NCI-H1930 (cell line): ENCODE data around the gene CLOCK.
"Not testable (repeated sequence)": the region's sequence is repeated elsewhere in the genome, so short reads cannot be mapped to it uniquely, and the experiment has no call there.

Experiments
- DNase-seq, 2 experiments: peaks; one replicate each; lab custom pipeline; 2025; lab: John Stamatoyannopoulos, UW

Gene CLOCK, protein sequence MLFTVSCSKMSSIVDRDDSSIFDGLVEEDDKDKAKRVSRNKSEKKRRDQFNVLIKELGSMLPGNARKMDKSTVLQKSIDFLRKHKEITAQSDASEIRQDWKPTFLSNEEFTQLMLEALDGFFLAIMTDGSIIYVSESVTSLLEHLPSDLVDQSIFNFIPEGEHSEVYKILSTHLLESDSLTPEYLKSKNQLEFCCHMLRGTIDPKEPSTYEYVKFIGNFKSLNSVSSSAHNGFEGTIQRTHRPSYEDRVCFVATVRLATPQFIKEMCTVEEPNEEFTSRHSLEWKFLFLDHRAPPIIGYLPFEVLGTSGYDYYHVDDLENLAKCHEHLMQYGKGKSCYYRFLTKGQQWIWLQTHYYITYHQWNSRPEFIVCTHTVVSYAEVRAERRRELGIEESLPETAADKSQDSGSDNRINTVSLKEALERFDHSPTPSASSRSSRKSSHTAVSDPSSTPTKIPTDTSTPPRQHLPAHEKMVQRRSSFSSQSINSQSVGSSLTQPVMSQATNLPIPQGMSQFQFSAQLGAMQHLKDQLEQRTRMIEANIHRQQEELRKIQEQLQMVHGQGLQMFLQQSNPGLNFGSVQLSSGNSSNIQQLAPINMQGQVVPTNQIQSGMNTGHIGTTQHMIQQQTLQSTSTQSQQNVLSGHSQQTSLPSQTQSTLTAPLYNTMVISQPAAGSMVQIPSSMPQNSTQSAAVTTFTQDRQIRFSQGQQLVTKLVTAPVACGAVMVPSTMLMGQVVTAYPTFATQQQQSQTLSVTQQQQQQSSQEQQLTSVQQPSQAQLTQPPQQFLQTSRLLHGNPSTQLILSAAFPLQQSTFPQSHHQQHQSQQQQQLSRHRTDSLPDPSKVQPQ

DNA sequence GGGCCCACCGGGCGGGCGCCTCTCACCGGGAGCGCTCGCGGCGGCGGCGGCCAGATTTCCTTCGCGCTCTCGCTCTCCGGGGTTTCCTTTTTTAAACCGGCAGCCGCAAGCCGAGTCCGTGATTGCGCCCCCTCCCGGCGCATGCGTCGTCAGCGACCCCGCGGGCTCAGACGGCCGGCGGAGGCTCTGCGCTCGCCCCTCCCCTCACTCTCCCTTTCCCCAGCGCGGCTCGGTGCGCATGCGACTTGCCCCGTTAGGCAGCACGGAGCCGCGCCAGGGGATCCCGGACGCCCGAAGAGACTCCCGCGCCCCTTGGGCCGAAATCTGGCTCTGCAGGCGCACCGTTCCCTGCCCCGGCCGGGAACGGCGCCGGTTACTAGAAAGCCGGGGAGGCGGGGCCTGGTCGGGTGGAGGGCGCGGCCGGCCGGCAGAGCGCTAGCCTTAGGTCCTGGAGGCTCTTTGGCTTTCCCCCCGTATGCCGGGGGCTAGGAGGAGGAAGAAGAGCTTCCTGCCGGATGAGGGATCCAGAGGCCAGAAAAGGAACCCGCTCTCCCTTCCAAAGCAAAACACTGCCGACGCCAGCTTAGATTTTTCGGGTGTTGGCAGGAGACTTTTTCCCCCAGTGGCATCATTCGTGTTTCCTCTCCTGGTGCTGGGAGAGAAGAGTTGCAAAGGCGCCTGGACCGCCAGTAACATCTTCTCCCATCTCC is at the start of gene CLOCK:
CLOCK (minus strand) TSS at position 154 of the 710 bp plus-strand sequence. CDS start 64,124 bp downstream, outside the sequence.
- peak; percentile 87 to 90 for DNase-seq

DNA sequence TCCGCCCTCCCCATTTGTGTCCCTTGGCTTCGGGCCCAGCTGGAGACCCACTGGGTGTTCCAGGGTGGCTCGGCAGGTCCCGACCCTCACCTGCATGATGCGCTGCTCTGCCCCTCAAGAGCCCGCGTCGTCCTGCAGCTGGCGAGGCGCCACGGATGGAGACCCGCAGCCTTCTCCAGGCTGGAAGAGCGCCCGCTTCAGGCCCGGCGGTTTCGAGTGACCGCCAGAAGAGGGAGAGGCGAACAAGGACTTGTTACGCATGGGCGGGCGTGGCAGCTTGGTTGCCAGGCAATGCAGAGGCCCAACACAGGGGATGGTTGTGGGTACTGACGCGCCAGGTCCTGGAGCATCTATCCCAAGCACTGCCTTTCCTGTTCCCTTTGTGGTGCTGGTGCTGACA is 45.3 kb upstream of the CLOCK start, which contains the start of gene PDCL2:
PDCL2 (minus strand) TSS at position 232 of the 400 bp plus-strand sequence; CDS start at position 96, 136 bp downstream.
- DNase-seq = no peak

DNA sequence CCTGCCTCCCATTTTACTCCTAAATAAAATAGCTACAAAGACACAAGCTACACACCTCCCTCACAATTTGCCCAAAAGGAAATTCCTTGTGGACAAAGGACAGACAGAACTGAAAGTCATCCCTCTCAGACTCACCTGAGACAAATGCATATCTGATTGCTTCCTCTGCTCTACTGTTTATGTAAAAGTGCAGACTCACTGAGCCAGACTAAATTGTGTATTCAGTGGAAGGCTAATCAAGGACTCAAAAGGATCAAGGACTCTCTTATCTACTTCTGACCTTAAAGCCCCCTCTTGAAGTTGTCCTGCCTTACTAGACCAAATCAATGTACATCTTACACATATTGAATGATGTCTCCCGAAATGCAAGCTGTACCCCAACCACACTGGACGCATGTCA is 41.5 kb upstream of the CLOCK start:
- no peak for DNase-seq

DNA sequence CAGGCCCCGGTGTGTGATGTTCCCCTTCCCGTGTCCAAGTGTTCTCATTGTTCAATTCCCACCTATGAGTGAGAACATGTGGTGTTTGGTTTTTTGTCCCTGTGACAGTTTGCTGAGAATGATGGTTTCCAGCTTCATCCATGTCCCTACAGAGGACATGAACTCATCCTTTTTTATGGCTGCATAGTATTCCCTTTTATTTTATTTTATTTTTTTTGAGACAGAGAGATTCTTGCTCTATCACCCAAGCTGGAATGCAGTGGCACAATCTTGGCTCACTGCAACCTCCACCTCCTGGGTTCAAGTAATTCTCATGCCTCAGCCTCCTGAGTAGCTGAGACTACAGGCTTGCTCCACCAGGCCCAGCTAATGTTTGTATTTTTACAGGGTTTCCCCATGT is 36.1 kb upstream of the CLOCK start:
- not testable (repeated sequence) for DNase-seq

DNA sequence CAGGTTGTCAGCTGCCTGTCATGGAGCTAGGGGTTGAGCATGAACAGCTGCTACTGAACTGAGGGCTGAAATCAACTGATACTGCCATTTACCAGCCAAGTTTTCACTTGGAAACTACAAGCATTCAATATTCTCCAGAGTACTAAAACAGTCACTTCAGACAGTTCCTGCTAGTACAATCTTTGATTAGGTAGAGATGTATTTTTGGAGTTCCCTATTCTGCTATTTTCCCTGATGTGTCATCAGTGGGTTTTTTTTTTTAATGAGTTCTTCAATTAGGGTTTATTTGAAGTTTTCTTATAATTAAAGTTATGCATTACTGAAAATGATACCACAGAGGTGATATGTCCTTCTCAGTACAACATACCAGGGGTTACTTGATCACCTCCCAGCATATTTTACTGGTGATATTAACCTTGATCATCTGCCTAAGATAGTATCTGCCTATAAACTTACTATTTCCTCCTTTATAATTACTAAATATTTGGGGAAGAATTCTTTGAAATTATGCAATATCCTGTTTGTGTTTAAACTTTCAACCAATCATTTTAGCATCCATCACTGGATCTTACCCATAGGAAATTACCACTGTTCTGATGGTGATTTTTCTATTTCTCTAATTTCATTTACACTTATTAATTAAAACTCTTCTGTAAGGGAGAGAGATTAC is 31.8 kb upstream of the CLOCK start:
- no peak for DNase-seq

DNA sequence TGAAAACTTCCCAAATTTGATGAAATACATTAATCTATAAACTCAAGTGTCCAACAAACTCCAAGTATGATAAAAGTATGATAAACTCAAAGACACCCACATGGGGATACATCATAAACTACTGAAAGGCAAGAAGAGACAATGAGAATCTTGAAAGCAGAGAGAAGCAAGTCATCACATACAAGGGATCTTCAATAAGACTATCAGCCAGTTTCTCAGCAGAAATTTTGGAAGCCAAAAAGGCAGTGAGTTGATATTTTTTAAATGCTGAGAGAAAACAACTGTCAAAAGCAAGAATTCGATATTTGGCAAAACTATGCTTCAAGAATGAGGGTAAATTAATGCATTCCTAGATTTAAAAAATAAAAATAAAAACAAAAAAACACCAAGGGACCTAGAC is 28.8 kb upstream of the CLOCK start:
- DNase-seq = no peak

DNA sequence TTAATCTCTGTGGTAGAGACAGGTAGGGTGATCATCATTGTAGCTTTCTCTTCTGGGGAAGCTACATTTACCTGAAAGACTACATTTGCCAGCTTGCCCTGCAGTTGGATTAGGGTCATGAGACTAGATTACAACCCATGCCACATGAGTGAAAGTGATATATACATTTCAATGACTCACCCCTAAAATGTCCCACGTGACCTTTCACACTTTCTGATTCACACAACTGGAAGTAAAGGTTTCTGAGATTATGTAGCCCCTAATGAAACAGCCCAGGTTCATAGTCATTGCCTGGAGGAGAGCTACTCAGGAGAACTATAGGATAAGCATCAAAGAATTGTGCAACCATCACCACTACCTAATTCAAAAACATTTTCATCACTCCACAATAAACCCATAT is 27.5 kb upstream of the CLOCK start:
- no peak for DNase-seq

DNA sequence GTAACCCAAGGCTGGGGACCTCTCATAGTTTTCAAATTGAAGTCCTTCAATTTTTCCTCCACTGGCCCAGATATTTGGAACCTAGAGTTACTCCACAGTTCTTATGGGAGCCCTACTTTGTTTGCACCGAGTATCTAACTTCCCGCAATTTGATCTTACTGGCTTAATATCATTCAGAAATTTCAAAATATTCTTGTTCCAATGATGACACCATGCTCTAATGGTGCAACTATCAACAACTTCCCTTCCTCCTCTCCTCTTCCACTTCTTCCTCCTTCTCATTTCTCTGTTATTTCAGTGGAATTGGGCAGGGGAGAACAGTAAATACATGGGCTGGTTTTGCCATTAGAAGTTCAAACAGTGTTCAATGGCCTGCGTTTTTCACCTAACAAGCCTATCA is 25.1 kb upstream of the CLOCK start:
- no peak for DNase-seq

DNA sequence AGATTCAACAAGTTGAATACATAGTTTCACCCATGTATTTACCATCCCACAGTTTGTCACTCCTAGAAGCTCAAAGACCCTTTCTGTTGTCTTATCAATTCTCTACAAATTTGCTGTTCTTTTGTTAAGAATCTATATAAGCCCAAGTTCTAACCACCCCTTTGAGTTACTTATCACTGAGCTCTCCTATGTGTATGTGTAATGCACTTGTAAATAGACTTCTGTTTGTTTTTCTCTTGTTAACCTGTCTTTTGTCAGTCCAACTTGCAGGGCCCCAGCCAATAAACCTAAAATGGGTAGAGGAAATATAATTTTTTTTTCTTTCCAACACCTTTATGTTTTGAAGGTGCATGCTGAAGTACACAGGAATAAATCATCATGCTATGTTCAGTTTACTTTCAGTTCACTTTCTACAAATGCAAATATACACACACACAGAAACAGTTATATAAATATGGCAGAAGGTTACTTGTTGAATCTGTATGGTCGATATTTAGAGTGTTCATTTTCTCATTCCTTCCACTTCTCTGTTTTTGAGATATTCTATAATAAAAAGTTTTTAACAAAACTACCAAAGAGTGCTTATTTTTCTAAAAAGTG is 22.3 kb upstream of the CLOCK start:
- DNase-seq = no peak

DNA sequence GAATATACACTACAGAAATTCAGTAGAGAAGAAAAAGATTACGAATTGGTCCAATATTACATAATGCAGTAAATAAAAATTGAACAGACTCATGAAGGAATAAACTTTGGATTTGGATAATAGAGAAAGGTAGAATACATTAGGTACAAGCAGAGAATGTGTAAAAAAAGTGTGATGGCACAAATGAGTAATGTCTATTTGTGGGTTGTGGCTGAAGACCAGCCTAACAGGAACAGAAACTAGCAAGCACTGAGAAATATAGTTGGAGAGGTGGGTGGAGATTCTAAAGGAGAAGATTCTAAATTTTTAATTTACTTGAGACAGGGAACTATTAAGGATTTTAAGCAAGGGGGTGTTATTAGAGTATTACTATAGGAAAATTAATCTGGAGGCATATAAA is 15.2 kb upstream of the CLOCK start:
- no peak for DNase-seq

DNA sequence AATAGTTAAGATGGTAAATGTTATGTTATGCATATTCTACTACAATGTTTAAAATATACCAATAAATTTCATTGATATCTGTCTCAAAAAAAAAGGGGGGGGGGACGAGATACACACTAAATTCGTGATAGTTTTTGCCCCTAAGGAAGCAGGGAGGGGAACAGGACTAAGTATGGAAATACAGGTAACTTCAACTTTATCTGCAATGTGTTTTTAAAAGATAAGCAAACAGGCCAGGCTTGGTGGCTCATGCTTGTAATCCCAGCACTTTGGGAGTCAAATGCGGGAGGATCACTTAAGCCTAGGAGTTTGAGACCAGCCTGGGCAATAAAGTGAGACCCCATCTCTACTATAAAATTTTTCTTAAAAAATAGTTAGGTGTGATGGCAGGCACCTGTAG is 13.4 kb upstream of the CLOCK start:
- no peak for DNase-seq

DNA sequence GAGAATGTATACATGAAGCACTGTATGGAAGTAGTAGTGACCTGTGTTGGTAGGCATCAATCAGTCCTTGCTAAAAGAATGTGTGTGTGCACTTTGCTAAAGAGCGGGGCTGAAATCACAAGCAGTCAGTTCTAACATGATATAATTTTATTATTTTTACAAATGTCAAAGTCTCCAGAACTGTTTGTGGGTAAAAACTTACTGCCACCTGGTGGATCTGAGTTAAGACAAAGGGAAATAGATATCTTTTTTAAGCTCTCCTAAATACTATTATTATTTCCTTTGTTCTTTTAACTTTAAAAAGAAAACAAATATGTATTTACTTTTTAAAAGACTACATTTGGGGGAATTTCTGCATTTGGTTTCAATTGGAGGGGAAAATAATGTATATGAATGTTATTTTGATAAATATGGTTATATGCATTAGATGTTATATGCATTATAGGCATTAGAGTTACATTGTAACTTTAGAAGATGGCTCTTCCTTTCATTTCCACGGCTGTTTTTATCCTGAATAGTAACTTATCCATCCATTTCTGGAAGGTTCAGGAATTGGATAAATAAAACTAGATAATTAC is 7.8 kb upstream of the CLOCK start:
- DNase-seq = no peak

DNA sequence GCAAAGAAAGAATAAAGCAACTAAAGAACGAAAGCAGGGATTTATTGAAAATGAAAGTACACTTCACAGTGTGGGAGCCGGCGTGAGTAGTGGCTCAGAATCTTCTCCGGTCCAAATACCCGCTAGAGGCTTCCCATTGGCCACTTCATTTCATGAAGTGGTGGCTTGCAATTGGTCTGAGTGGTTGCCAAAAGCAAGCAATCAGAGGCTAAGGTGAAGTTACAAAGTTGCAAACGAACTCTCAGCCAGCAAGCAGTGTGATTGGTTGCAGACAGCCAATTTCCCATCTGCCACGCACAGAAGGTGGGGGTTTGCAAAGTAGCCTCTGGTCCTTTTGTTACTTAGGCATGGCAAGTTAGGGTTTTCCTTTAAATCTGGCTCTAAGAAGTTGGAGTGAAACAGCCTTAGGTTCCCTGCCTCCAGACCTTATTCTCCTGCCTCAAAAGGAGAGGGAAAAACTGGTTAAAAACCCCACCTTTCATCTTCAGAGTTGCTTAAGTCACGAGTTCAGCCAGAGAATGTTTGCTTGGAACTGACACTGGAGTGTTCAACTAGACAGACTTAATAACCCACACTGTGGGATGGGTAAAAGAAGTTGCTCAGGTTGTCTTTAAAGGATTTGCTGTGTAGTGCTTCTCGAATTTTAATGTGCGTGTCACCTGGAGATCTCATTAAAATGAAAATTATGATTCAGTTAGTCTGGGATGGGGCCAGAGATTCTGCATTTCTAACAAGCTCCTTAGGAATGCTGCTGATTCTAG is 6.9 kb upstream of the CLOCK start:
- no peak for DNase-seq

DNA sequence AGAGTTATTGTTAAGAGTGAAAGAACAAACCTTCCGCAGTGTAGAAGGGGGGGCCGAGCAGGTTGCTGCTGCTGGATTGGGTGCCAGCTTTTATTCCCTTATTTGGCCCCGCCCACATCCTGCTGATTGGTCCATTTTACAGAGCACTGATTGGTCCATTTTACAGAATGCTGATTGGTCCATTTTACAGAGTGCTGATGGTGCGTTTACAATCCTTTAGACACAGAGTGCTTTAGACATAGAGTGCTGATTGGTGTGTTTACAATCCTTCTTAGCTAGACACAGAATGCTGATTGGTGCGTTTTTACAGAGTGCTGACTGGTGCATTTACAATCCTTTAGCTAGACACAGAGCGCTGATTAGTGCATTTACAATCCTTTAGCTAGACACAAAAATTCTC is 5.3 kb upstream of the CLOCK start:
- DNase-seq = not testable (repeated sequence)

DNA sequence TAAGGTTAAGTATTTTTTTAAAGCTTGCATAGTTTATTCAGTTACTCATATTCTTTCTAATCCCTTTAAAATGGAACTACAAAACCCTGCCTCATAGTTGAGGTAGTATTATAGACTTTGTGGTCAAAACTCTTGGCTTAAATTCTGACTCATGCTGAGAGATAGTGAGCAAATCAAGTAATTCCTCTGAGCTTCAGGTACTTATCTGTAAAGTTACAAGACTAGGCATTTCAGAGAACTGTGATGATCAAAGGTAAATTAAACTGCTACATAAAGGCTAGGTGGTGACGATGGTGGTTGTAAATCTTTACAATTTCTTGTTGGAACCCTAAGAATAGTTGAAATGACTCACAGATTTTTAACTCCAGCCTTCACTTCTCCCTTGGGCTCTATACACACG is 3.2 kb upstream of the CLOCK start:
- no peak for DNase-seq

DNA sequence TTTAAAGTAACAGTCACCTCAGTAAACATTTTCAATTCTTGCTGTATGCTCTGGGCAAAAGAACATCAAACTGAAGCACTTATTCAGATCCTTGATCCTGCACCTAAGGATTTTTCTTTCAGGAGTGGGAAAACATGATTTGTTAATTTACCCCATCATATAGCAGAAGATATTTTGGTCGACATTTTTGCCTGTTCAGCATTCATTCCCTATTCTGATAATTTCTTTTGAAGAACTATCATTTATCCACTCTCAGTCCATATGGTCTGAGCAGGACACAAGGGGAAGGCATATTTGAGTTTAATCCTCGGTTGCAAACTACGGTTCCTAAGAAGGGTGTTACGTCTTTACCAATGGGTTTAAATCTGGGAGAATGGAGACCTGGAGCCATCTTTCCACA is 1.2 kb upstream of the CLOCK start:
- DNase-seq = no peak

DNA sequence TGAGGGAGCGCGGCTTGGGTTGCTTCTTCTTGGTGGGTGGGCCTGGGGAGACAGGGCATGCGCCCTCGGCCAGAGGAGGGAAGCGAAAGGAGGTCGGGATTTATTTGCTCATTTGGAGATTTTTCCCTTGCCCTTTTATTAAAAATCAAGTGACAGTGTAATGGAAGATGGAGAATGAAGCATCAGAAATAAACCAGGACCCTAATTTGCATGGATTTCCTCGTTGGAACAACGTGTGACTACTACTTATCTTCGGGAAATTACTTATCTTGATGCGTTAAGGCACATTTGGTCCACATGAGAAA is 709 bp upstream of the CLOCK start:
- no peak for DNase-seq

DNA sequence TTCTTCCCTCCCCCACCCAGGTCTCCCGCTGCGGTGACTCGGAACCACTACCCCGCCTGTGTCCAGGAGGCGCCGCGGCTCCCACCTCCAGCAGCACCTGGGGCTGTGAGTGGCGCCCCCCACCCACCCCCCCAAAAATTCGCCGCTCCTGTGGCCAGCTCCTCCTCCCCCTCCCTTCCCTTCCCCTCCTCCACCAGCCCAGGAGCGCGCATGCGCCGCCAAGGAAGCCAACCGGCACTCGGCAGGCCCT is 278 bp downstream of the CLOCK start:
- DNase-seq = no peak

DNA sequence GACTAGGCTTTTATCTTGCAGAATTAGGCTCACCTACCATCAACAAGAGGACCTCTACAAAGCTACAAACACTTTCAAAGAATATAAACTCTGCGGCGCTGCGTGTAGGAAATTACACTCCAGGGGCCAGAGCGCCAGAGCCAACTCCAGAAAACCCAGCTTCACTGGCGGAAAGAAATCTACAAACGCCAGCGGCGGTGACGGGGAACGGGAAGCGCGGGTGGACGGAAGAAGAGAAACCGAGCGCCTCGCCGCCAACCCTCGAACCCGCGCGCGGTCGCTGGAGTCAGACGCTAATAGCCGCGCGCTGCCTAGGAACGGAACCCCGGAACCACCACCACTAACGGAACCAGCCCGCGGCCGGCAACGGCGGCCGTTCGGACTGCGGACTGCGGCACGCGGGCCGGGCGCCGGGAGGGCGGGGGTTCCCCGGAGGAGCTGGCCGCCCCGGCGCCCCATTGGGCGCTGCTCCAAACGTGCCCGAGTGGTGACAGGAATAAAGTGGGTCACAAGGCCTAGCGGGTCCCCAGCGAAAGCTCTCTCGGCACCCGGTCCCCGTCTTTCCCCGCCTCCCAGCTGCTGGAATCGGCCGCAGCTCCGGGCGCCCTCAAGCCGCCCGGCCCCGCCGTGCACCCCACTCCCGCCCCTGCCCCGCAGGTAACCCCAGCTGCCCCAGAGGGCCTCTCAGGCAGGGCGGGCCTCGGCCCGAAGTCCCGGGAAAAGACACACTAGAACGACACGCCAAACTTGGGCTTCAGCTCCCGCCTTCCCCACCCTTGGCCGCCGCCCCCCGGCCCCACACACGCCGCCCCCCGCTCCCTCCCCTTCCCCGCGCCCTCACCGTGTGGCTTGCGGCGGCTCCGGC is 836 bp downstream of the CLOCK start:
- peak; percentile 37 to 38 for DNase-seq

DNA sequence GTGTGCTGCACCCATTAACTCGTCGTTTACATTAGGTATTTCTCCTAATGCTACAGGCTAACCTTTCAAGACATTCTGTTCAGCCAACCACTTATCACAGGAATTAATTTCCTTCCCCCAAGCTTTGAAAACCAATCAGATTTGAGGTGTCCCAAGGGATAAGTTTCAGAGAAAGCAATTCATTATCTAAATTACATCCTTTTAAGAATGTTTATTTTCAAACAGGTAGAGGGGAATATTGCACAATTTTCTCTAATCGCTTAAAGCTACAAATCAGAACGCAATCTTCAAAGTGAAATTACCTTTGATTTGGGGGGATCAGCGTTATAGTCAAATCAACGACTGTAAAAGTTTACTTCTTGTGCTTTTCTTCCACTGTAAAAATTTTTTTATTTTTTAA is 1.6 kb downstream of the CLOCK start:
- DNase-seq = peak in 1 of 2 experiments; percentile 16
